D341Med (cell line): ENCODE measurements around the gene BCR.

Experiments
- DNase-seq: peaks from one replicate; pipeline ENCODE4 v3.0.0; 2012; ENCODE audit warnings: low spot score

Gene BCR

DNA sequence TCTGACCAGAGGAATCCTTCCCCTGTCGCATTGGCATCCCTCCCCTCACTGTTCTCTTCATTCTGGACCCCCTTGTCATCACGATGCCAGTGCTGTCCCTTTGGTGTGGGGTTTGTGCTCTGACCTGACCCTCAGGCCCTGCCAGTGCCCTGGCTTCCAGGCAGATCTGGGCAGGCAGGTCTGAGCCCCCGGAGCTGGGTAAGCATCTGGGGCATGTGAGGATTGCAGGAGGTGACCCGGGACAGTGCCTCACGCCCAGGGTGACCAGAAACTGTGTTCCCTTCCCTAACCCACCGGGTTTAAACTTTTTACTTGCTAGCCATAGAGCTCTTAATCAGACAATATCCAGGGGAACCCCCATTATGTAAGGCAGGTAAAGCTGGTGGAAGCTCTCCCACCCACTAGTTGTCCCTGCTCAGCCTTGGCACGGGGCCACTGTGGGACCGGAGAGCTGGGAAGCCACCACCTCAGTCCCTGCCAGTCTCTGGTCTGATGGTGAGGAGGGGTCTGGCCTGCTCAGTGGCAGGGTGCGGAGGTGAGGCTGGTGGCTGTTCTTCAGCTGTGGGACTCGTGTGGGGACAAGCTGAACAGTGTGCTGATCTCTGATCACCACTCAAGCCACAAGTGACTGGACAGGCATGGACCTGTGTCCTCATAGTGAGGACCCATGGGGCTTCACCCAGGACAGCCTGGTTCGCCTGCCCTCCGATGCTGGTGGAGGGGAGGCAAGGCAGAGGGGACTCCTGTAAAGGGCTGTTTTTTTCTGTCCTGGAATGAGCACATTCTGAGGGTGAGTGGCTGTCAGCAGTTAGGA lies 38.0 kb downstream of the BCR start:
- no peak for DNase-seq

DNA sequence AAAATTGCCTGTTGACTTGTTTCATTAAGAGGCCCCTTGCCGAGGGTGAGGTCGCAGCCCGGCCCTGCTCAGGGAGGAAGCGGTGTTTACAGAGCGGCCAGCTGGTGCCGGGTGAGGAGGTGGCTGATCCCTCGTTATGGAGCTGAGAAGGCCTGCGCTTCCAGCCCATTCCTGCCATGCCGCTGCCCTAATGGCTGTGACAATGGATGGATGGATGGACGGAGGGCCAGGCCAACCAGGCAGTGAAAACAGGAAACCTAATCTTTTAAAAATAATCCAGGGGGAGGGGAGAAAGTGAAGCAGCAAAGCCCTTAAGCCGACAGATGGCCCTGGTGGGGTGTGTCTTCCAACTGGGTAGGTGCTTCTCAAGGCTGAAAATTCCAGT lies 38.5 kb downstream of the BCR start:
- DNase-seq: peak; percentile 88

DNA sequence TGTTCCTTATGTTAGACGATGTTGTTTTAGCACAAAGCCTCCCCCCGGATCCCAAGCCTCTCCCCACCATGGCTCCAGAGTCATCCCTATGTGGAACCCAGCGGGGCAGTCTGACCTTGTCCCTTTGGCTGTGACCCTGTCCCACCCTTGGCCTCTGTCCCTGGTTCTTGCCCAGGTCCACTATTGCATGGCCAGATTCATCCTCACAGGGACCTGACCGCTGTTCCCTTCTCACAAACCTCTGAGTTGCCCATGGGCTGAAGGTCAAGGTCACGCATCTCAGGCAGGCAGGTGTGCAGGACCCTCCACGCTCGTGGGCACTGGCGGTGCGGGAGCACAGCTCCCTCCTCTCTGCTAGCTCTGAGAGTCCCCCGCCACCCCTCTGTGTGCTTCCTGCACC lies 39.0 kb downstream of the BCR start:
- no peak for DNase-seq

DNA sequence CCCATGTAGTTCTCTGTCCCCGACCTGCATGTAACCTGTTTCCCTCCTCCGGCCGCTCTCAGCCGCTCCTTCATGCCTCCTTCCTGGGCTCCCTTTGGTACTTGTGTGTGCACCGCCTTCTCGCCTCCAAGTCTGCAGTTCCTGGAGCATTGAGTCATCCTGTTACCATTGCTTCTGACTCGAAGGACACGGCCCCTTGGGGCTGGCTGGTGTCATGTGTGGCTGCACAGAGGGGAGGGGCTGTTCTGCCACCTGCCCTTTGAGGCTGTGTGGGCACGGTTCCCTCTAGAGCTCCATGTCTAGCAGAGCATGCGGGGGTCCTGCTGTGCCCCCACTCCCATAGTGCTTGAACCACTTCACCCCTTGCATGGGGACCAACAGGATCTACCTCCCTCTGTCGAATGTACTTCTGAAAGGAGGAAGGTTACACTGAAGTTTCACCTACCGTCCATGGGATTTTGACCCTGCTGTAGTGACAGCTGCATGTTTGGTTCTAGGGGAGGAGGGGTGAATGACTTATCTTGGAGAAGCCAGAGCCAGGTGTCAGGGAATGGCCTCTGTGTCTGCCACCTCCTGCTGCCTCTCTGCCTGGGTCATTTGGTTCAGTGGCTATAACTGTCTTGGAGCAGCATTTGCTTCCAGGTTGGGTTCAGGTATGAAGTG lies 39.6 kb downstream of the BCR start:
- DNase-seq: peak; percentile 72

DNA sequence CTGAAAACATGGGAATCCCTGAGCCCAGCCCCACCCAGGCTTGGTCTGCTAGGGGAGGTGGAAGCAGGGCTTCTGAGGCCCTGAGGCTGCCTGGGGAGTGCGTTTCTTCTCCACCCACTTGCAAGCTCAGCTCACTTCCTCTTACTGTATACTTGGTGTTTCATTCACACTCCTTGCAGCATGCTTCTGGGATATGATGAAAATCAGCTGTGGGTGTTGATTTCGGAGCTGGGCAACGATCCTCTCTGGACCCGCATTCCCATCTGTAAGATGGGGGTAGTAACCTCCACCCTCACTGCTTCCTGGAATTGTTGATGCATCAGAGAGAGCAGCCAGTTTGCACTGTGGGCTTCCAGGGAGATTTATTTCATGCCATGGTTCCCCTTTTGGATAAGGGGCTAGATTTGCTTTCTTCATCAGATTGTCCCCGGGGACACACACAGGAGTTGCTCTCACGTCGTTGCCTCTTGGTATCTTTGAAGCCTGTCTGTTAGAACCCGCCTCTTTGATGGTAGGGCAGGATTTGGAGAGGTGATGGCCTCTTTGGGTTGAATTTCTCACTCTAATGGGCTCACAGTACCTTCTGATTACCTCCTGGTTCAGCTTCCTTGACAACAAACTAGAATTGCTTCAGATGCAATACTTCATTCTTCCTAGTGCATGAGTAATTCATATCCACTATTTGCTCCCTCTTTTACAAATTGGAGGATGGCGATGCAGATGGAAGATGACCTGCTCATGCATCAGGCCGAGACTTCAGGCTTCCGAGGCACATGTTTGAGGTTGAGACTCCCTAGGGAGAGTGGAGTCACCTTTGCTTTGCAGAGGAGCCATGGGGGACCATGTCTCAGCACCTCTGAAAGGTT lies 40.4 kb downstream of the BCR start:
- no peak for DNase-seq

DNA sequence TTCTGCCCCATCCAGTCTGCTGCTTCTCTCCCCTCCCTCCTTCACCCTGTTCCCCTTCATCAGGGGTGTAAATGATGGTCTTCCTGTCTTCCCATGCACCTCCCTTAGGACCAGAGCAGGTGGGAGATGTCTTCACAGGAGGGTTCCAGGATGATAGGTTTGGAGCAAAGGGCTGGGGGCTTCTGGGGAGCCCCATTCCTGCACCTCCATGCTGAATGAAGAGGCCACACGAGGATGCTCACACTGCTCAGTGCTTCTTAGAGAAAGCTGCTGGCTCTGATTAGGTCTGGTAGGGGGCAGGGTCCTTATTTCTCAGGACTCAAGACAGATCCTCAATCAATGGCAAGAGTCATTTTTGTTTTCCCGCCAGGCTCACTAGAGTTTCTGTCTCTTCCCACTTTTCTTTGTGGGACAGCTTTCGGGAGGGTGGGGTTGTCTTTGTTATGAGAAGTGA lies 41.1 kb downstream of the BCR start:
- DNase-seq: no peak

DNA sequence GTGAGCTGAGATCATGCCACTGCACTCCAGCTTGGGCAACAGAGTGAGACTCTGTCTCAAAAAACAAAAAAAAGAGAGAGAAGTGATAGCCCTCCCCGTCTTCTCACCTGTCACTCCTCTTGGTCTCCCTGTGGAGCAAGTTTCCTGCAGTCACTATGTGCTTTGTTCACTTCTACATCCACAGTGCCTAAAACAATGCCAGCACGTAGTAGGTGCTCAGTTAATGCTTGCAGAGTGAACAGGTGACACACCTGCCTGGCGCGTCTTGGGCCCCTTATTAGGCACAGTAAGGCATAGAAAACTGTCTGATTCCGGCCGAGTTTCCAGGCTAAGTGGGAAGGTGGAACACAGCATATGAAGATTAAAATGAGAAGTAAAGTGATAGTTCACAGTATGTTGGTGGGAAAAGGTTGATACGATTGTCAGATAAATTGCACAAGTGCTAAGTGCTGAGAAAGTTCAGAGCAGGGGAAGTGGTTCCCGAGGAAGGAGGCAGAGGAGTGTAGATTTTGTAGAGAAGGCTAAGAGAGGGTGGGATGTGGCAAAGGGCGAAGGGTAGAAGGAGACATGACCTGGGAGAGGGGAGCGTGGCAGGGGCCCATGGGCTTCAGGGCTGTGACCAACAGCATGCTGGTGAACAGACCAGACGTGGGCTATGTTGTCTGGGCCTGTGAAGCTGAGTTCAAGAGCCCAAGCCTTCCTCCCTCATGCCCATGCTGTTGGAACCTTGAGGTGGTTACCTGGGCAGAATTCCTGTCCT lies 41.9 kb downstream of the BCR start:
- DNase-seq: no peak

DNA sequence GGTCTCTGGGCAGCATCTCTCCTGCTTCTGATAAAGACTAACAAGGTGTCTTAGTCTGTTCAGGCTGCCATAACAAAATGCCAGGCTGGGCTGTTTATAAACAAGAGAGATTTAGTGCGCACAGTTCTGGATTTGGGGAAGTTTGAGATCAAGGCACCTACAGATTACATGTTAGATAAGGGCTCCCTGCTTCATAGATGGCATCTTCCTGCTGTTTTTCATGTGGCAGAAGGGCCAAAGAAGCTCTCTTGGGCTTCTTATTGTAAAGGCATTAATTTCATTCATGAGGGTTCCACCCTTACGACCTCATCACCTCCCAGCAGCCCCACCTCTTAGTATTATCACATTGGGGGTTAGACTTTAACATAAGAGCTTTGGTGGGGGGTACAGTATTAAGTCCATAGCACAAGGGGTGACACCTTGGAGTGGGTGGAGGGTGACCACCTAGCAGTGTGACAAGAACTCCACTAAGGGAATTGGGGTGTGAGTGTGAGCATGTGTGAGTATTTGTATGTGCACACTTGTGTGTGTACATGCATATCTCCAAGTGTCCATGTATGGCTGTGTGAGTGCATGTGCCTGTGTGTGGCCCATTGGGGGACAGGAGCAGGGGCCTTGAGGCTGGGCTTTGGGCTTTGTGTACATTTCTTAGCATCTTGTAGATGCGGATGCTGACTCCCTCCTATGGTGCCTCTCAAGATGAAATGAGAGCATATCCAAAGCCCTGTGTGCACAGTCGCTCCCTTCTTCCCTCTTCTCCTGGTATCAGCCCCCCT lies 42.7 kb downstream of the BCR start:
- DNase-seq: no peak

DNA sequence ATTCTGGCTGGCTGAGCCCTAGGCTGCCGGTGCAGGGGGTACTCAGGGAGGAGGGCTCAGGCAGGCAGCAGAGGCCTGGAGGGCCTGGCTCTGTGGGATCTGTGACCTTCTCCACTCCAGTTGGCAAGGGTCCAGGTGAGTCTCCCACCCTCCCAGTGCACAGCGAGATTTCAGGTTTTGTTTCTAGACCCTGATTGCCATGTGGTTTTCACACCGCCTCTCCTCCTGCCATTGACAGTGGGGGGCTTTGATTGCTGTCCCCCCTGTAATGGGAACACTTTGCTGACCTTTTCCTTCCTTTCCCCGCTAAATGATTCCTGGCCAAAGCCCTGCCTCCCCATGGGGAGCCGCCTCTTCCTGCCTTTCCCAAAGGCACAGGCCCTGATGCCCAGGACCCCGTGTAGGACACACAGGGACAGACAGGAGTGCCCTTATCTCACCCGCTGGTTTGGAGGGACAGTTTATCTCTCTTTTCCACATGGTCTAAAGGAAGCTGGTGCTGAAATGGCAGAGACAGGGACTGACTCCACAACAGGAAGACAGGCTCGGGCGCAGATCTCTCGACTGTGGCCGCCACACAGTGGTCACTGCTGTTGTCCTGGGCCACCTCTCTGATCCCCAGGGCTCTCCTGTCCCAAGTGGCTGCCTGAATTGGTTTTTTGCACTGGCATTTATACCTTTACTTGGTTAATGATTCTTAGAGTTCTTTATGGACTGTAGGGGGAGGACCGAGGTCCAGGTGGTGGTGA lies 43.4 kb downstream of the BCR start:
- no peak for DNase-seq

DNA sequence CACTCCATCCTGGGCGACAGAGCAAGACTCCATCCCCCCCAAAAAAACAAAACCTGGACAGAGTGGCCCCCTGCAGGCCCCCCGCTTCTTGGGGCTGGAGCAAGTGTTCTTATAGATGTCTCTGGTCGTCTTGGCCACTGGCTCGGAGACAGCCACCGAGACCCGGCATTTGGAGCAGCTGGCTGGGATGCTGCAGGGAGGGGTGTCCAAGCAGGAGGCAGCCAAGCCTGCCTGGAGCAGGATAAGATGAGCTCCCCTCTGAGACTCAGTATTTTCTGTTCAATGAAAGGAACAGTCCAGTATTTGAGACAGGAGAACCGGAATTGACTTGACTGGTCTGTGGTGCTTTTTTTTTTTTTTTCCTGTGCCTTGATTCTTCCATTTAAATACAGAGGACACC lies 44.5 kb downstream of the BCR start:
- no peak for DNase-seq

DNA sequence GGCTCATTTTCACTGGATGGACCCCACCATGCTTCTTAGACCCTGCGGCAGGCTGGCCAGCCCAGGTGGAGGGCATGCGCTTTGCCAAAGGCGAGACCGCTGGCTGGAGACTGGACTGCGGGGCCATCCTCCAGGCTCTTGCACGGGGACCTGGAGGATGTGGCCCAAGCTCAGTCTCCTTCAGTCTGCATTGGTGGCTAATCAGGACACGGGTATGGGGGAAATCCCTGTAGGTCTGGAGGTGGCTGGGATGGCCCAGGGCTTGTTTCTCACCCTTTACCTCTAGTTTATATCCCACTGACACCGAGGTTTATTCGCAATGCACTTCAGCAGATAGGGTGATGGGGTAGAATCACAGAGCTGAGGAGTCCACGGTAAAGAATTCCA lies 45.0 kb downstream of the BCR start:
- no peak for DNase-seq

DNA sequence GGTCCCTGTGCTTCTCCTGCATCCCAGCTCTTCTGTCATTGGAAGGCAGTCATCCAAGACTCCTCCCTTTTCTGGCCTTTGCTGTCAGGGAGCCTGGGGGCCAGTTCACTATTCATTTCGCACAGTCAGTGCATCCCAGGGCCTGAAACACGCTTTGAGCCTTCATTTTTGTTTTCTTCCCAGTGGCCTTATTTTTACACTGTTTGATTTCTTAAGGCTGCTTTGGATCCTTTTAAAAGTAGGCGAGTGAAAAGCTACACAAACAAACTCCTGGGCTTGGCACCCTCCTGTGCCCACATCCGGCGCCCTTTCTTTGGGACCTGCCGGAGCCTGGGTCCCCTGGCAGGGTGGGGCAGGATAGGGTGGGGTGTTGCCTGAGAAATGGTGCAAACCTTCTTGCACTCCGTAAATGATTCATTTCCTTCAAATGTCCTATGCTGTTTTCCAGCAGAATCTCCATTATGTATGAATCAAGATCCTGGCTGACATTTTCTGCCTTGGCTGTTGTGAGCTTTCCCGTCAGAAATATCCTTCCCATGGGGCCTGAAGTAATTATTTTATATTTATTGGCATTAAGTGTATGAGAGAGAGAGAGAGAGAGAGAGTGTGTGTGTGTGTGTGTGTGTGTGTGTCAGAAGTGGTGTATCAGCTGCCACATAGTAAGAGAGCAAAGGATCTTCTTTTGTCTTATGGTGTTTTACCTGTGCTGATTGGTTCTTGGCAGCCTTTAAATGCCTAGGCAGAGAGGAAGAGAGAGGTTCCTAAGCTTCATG lies 45.6 kb downstream of the BCR start:
- DNase-seq: no peak

DNA sequence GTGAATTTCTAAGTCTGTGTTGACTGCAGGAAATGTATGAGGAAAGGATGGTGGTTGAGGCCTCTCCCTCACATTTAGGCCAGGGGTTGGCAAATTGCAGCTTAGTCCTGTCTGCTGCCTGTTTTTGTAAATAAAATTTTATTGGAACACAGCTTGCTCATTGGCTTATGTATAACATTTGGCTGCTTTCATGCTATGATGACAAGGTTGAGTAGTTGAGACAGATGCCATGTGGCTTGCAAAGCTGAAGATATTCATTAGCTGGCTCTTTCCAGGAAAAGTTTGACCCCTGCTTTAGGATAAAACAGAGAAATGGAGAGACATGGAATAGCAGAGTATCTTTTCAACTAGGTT lies 46.2 kb downstream of the BCR start:
- DNase-seq: no peak

DNA sequence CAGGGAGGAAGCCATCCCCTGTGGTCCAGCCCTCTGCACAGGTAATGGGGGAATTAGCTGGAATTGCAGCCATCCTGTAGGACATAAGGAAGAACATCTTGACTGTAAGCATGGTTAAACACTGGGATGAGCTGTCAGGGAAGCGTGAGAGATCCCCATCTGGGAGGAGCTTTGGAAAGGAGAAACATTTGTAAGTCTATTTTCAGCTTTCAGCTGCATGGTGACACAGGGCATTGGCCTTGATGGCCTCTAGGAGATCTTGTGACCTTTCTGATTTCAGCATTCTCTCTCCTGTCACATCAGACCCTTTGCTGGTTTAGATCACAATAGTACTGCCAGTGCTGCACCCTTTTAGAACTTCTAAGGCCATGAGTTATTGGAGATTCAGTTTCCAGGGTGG lies 47.1 kb downstream of the BCR start:
- DNase-seq: no peak

DNA sequence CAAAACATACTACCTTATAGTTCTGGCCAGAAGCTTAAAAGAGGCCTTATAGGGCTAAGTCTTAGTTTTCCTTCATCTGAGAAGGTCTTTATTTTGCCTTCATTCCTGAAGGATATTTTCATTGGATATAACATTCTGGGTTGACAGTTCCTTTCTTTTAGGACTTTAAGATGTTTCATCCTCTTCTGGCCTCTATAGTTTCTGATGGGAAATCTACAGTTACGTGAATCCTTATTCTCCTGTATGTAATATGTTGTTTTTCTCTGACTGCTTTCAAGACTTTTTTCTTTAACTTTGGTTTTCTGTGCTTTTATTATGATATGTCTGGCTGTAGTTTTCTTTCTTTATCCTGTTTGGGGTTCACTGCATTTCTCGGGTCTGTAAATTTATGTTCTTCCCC lies 48.2 kb downstream of the BCR start:
- no peak for DNase-seq

DNA sequence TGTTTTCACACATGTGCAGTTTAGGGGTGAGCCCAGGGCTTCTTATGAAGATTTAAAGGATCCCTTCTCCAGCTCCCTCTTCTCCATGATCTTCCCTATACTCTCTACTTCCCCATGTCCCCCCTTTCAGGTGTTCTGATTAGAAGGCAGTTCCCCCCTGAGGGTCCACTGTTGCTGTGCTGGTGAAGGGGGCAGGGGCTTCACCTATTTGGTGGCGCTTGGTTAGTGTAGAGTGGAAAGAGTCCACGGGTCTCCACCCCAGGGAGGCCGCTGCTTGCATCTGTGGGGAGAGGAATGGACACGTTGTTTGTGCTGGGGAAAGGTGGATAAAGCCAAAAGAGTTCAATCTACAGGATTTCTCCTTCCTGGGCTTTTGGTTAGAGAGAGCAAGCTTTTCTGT lies 49.3 kb downstream of the BCR start:
- no peak for DNase-seq

DNA sequence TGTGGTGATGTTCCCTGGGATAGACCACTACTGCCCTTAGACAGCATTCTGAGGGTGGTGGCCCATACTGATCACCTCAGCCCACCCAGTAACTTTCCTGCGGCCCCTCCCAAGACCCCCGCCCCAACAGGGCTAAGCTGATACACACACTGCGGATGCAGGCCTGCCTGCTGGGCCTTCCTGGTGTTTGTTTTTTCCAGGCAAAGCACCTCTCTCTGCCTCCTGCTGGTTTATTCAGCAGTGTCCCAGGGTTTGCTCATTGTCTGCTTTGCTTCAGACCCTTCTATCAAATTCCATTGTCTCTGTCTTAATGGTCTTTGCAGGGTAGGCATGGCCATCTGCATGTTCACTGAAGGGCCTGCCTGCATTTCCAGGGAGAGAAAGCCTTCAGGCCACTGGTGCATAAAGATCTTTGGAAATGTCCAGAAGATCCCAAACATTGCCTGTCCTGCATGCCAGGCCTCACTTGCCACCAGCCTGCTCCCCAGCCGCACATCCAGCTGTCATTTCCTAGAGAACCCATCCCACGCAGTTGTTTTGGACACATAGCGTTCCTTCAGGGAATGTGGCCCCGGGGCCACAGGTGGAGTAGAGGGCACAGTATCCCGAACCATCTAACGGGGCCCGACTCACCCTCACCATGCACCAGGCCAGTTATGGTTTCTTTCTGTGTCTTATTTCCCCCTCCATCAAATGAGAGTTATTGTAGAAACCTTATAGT lies 50.2 kb downstream of the BCR start:
- no peak for DNase-seq

DNA sequence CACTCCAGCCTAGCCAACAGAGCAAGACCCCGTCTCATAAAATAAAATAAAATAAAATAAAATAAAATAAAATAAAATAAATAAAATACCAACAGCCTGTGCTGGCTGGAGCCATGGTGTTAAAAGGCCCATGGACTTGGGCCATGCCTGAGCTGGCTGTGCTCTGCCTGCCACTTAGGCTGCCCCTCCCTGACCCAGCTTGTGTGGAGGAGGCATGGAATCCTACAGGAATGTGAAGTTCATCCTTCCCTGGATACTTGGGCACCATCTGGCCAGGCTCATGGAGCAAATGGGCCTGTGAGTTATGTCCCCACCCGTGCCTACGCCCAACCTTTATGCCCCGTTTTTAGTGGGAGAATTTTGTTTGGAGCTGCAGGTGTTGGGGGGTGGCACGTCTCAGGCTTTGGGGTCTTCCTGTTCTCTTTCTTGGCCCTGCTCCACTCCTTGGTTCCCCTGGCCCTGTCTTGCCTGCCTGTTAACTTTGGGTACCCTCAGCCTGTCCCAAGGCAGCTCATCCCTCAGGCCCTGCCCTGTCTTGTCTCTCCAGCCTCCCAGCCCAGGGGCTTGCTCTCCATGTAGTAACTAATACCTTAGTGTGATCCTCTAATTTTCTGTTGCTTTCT lies 51.3 kb downstream of the BCR start:
- DNase-seq: no peak
